Type B pancreatic cell (in vitro differentiated cells): ENCODE measurements around the gene DDX56. TPM values are rescaled to one million over a fixed set of nuclear protein-coding genes. Genes with fewer than 3 reads are reported as not detected.
"Not testable (repeated sequence)": the region's sequence is repeated elsewhere in the genome, so short reads cannot be mapped to it uniquely, and the experiment has no call there.

ENCODE experiments used
- DNase-seq: peaks from one replicate; pipeline ENCODE4 v3.0.0; 2021; ENCODE audit warnings: mixed read lengths; ENCODE audit not compliant: unreplicated experiment; ENCODE audit errors: extremely low spot score
- H3K27ac Mint-ChIP-seq: 2 replicates; pipeline ENCODE4 v1.8.0; 2021; ENCODE audit warnings: mild to moderate bottlenecking, mixed read lengths
- H3K27me3 Mint-ChIP-seq: 2 replicates; pipeline ENCODE4 v1.8.0; 2021; ENCODE audit warnings: mixed read lengths
- H3K36me3 Mint-ChIP-seq: 2 replicates; pipeline ENCODE4 v1.8.0; 2021; ENCODE audit warnings: mixed read lengths
- H3K4me1 Mint-ChIP-seq: one replicate; pipeline ENCODE4 v1.8.0; 2021; ENCODE audit warnings: mixed read lengths; ENCODE audit not compliant: unreplicated experiment
- H3K4me3 Mint-ChIP-seq: 2 replicates; pipeline ENCODE4 v1.8.0; 2021; ENCODE audit warnings: mild to moderate bottlenecking, mixed read lengths
- H3K9me3 Mint-ChIP-seq: 2 replicates; pipeline ENCODE4 v1.8.0; 2021; ENCODE audit warnings: mixed read lengths
- CTCF ChIP-seq: fragments of 200-600 bp; sonication (generic); conservative IDR thresholded peaks from 2 replicates; pipeline ENCODE4 v1.5.0; 2021; ENCODE audit warnings: antibody characterized with exemption, mild to moderate bottlenecking
- total RNA-seq: library from RNA; stranded (reverse); gene quantifications from 2 replicates; pipeline ENCODE4 v1.2.1, GENCODE V29; 2021; ENCODE audit warnings: low replicate concordance

The DDX56 gene
- total RNA-seq, 1 donor from 2014 or later, result 100 TPM

GRCh38 chr7:44559485-44559884 is 14.2 kb downstream of the DDX56 start:
- H3K4me1 Mint-ChIP-seq, result no peaks in the 10 kb centered on the region
- DNase-seq, result no peak
- TF ChIP-seq CTCF, result no peak
- H3K4me3 Mint-ChIP-seq, result no peak overlapping the region
- H3K36me3 Mint-ChIP-seq, result no peaks in the 10 kb centered on the region
- peaks cover 3% of the 10 kb centered on the region for H3K27me3 Mint-ChIP-seq
- H3K9me3 Mint-ChIP-seq, result no peaks in the 10 kb centered on the region
- H3K27ac Mint-ChIP-seq, result no peak overlapping the region

GRCh38 chr7:44557485-44557884 is 16.2 kb downstream of the DDX56 start:
- no peaks in the 10 kb centered on the region for H3K36me3 Mint-ChIP-seq

GRCh38 chr7:44555350-44555749 is 18.4 kb downstream of the DDX56 start:
- peaks cover 3% of the 10 kb centered on the region for H3K27me3 Mint-ChIP-seq
- H3K4me3 Mint-ChIP-seq, result no peak overlapping the region
- TF ChIP-seq CTCF, result no peak
- no peak overlapping the region for H3K27ac Mint-ChIP-seq
- no peaks in the 10 kb centered on the region for H3K9me3 Mint-ChIP-seq
- no peaks in the 10 kb centered on the region for H3K4me1 Mint-ChIP-seq
- no peak for DNase-seq
- H3K36me3 Mint-ChIP-seq, result no peaks in the 10 kb centered on the region

More at GRCh38 chr7:44557485-44557884, 16.2 kb downstream of the DDX56 start:
- TF ChIP-seq CTCF, result no peak
- Mint-ChIP-seq H3K4me3 (no peak overlapping the region), H3K27ac (no peak overlapping the region), H3K9me3 (no peaks in the 10 kb centered on the region), H3K27me3 (peaks cover 3% of the 10 kb centered on the region), H3K4me1 (no peaks in the 10 kb centered on the region)
- no peak for DNase-seq

GRCh38 chr7:44552473-44553005 is 21.2 kb downstream of the DDX56 start:
- H3K36me3 Mint-ChIP-seq, H3K27ac Mint-ChIP-seq: not testable (repeated sequence)

GRCh38 chr7:44549457-44549856 is 24.3 kb downstream of the DDX56 start:
- Mint-ChIP-seq H3K27ac (no peak overlapping the region), H3K4me3 (no peak overlapping the region), H3K36me3 (no peaks in the 10 kb centered on the region), H3K4me1 (no peaks in the 10 kb centered on the region), H3K9me3 (no peaks in the 10 kb centered on the region), H3K27me3 (peaks cover 19% of the 10 kb centered on the region)
- TF ChIP-seq CTCF, result no peak
- no peak for DNase-seq

More at GRCh38 chr7:44552473-44553005, 21.2 kb downstream of the DDX56 start:
- H3K9me3 Mint-ChIP-seq, H3K4me1 Mint-ChIP-seq, H3K4me3 Mint-ChIP-seq, DNase-seq: not testable (repeated sequence)
- H3K27me3 Mint-ChIP-seq, result peaks cover 17% of the 10 kb centered on the region

- peaks cover 19% of the 10 kb centered on the region for H3K27me3 Mint-ChIP-seq
- H3K27ac Mint-ChIP-seq, result no peak overlapping the region
- H3K36me3 Mint-ChIP-seq, result no peaks in the 10 kb centered on the region
These were observed 24.8 kb downstream of the DDX56 start for GRCh38 chr7:44548893-44549292.

More at GRCh38 chr7:44548893-44549292, 24.8 kb downstream of the DDX56 start:
- no peak for DNase-seq
- peaks cover 4% of the 10 kb centered on the region for H3K4me1 Mint-ChIP-seq
- H3K4me3 Mint-ChIP-seq, result no peak overlapping the region
- H3K9me3 Mint-ChIP-seq, result peaks cover 3% of the 10 kb centered on the region
- TF ChIP-seq CTCF, result no peak
